GM12873 (cell line): ENCODE results near the gene DZIP1L.

Experiments
- TF ChIP-seq, protein P1 (sequence below): IDR thresholded peaks from 2 replicates; pipeline ENCODE4 v1.5.1; 2012; ENCODE audit warnings: low read depth, mild to moderate bottlenecking, moderate library complexity, low read length, control low read depth; ENCODE audit not compliant: insufficient read depth; ENCODE audit errors: missing control alignments

Gene DZIP1L

DNA sequence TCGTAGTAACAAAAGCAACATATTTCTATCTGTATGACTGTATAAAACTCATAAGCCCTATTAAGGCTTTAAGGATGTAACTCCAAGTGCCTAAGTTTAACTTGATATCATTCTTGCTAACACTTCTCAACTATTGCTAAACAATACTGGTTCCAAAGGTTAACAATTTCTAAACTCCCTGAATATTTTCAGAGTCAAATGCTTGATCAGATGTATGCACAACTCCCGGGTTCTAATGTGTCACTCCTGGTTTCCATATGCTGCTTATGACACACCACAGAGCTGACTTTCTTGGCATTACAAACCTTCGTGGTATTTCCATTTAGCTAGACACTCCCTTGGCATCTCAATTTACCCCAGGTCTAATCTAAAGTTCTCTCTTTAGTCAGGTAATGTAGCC lies 26.3 kb downstream of the DZIP1L start:
- TF ChIP-seq, protein P1, sequence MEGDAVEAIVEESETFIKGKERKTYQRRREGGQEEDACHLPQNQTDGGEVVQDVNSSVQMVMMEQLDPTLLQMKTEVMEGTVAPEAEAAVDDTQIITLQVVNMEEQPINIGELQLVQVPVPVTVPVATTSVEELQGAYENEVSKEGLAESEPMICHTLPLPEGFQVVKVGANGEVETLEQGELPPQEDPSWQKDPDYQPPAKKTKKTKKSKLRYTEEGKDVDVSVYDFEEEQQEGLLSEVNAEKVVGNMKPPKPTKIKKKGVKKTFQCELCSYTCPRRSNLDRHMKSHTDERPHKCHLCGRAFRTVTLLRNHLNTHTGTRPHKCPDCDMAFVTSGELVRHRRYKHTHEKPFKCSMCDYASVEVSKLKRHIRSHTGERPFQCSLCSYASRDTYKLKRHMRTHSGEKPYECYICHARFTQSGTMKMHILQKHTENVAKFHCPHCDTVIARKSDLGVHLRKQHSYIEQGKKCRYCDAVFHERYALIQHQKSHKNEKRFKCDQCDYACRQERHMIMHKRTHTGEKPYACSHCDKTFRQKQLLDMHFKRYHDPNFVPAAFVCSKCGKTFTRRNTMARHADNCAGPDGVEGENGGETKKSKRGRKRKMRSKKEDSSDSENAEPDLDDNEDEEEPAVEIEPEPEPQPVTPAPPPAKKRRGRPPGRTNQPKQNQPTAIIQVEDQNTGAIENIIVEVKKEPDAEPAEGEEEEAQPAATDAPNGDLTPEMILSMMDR = no peak

DNA sequence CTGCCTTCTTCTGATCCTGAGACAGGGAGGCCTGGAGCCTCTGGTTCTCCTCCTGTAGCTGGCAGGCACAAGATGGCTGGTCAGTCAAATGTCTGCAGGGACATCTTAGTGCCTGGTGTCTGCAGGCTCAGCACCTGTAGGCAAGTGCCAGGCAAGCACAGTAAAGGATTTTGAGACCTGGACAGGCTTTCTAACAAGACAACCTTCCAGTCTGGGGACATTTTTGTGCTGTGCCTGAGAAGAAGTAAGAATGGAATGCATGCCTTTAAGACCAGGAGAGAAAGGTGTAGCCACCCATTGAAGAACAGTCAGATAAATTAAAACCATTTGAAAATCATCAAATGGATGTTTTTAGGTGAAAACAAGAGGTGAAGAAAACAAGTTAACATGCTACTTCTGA lies 31.2 kb downstream of the DZIP1L start:
- TF ChIP-seq, protein P1 = no peak

DNA sequence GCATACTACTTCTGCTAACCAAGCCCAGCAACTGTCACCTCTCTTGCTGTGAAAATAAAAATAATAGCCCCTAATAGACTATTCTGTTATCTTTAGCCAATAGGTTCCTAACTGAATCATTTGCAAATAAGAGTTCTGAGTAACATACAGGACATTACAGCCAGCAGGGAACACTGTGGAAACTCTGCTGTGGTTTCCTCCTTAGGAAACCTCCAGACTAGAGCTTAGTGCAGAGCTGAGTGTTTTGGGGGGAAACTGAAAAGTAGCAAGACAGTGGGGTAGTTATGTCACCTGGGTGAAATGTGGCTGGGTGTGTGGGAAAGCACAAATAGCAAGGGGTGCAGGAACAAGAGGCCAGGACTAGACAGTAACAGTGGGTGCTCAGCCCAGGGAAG lies 32.4 kb downstream of the DZIP1L start:
- TF ChIP-seq, protein P1 = no peak

DNA sequence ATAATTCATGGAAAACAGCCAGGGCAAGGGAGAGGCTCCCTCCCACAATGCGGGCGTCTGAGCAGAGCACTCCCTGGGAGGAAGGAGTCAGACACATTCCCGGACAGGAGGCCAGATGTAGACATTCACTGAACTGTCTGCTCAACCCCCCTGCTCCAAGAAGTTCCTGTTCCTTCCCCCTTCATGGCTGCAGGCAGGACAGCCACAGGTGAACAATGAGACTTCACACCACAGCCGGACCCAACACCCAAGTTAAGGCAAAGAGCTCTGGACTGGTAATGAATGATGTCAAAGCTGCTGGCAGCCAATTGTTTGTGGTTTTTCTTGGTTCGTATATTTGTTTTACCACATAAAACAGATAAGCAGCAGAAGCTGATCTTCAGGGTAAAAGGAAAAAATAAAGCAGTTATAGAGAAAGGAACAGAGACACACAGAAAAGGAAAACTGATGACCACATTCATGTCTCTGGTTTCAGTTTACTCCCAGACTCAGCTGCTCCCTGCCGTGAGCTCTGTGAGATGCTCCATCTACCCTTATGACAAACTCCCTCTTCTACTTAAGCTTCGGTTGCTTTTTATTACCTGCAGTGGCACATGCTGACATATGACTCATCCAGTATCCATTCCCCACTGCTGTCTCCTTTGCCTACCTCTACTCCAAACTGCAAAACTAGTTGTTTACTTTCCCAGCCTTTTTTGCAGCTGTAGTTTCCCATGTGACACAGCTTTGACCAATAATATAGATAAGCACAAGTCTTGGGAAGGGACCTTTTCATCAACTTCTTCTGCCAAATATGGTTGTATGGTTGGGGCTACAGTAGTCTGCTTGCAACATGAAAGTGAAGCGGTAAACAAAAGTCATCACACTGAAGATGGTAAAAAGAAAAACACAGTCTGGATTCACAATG lies 33.1 kb downstream of the DZIP1L start:
- TF ChIP-seq, protein P1 = no peak

DNA sequence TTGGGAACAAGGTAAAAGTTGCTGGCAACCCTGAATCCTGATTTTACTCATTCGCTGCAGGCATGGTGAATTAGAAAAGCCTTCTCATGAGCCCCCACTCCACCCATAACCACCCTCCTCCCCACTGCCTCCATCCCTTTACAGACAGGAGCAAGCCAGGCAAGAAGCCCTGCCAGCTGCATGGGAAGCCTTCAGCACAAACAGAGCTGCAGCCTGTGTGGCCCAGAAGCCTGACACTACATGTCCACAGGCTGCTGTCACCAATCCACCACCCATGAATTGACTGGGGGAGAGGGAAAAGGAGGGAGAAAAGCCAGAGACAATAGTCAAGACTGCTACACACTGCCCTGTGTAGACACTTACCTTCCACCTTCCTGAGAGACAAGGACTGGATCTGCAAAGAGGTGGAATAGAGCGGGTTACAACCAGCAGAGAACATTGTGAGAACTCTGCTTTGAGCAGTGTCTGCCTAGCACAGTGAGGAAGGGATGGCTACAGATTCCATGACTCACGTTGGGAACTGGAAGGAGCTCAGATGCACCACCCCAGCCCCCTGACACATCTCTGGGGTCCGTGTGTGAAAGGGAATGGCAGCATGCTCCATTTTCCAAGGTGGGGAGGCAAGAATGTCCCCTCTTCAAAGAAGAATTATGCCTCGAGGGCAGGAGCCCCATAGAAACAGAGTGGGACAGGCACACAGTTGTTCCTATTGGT lies 33.9 kb downstream of the DZIP1L start:
- TF ChIP-seq, protein P1 = no peak

DNA sequence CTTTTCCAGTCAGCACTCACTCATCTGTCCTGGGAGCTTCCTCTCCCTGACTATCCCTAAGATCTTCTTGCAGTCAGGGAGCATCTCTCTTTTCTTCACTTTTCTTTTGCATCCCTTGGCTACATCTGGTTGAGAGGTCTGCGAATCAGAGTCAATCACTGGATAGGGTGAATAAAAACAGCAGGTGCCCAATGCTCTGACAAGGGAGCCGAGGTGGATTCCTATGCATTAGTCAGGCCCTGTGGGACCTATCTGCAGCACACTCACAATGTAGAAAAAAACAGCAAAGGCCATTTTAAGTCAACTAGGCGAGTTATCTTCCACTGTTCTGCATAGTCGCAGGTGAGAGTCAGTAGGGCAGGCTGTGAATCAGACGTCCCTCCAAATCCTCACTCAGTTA lies 35.5 kb downstream of the DZIP1L start:
- TF ChIP-seq, protein P1 = no peak

DNA sequence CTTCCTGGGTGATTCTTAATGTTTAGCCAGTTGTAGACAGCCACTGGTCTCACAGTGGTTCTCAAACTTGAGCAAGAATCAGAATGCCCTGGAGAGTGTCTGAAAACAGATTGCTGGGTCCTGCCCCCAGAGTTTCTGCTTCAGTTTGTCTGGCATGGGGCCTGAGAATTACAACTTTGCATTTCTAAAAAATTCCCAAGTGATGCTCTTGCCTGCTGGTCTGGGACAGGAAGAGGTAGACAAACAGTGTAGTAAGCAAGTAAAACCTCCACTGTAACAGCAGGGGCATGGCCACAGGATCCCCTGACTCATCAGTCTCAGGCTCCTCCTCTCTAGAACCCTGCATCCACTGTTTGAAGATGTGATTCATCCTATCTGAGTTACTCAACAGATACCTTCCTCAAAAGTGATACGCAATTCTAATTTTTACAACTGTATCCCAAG lies 36.5 kb downstream of the DZIP1L start:
- TF ChIP-seq, protein P1 = no peak
